Measurements from ENCODE around the gene ADGRB3.

GRCh38 chr6:68726337-68726736 lies 91.3 kb downstream of the ADGRB3 start:
- TF ChIP-seq, protein P1, sequence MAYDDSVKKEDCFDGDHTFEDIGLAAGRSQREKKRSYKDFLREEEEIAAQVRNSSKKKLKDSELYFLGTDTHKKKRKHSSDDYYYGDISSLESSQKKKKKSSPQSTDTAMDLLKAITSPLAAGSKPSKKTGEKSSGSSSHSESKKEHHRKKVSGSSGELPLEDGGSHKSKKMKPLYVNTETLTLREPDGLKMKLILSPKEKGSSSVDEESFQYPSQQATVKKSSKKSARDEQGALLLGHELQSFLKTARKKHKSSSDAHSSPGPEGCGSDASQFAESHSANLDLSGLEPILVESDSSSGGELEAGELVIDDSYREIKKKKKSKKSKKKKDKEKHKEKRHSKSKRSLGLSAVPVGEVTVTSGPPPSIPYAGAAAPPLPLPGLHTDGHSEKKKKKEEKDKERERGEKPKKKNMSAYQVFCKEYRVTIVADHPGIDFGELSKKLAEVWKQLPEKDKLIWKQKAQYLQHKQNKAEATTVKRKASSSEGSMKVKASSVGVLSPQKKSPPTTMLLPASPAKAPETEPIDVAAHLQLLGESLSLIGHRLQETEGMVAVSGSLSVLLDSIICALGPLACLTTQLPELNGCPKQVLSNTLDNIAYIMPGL (CRISPR knock-in tag; IDR thresholded peaks at IDR 0.05; ENCODE audit: borderline replicate concordance), result no peak
- TF ChIP-seq POLR2A (IDR thresholded peaks at IDR 0.05; ENCODE audit: low read length) (no peak), RARB (CRISPR knock-in tag; IDR thresholded peaks at IDR 0.05) (no peak), CTCF (IDR thresholded peaks at IDR 0.05) (no peak), RNF2 (IDR thresholded peaks at IDR 0.05; ENCODE audit: borderline replicate concordance, low read depth) (no peak), ZFP36 (IDR thresholded peaks at IDR 0.05; ENCODE audit: borderline replicate concordance, partially characterized antibody) (no peak), FOSB (CRISPR knock-in tag; IDR thresholded peaks at IDR 0.05) (no peak), RAD21 (conservative IDR thresholded peaks at IDR 0.05 in 1 of 2, IDR thresholded peaks at IDR 0.05 in 1 of 2) (no peak), EP300 (IDR thresholded peaks at IDR 0.05) (no peak), MAFK (IDR thresholded peaks at IDR 0.05; ENCODE audit: partially characterized antibody) (no peak), MAX (IDR thresholded peaks at IDR 0.05) (no peak), SREBF2 (IDR thresholded peaks at IDR 0.05) (no peak)
- TF ChIP-seq, protein P2, sequence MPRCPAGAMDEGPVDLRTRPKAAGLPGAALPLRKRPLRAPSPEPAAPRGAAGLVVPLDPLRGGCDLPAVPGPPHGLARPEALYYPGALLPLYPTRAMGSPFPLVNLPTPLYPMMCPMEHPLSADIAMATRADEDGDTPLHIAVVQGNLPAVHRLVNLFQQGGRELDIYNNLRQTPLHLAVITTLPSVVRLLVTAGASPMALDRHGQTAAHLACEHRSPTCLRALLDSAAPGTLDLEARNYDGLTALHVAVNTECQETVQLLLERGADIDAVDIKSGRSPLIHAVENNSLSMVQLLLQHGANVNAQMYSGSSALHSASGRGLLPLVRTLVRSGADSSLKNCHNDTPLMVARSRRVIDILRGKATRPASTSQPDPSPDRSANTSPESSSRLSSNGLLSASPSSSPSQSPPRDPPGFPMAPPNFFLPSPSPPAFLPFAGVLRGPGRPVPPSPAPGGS (IDR thresholded peaks at IDR 0.05), result no peak
- TF ChIP-seq, protein P3, sequence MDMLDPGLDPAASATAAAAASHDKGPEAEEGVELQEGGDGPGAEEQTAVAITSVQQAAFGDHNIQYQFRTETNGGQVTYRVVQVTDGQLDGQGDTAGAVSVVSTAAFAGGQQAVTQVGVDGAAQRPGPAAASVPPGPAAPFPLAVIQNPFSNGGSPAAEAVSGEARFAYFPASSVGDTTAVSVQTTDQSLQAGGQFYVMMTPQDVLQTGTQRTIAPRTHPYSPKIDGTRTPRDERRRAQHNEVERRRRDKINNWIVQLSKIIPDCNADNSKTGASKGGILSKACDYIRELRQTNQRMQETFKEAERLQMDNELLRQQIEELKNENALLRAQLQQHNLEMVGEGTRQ (IDR thresholded peaks at IDR 0.05), result no peak

Measured in A549 (cell line).